GM12878 (cell line): ENCODE results near the gene DOHH. TPM values are rescaled to one million over a fixed set of nuclear protein-coding genes. Genes with fewer than 3 reads are reported as not detected.

Experiments
- CREM ChIP-seq: IDR thresholded peaks from 2 replicates; pipeline ENCODE4 v1.6.1; 2014; ENCODE audit warnings: antibody characterized with exemption, low read depth
- CUX1 ChIP-seq: IDR thresholded peaks from 2 replicates; pipeline ENCODE4 v1.6.1; 2012; ENCODE audit warnings: improper control_type of control experiment, low read depth, low read length; ENCODE audit not compliant: insufficient replicate concordance
- ELK1 ChIP-seq: IDR thresholded peaks from 2 replicates; pipeline ENCODE4 v1.6.1; 2012; ENCODE audit warnings: low read depth, low read length, improper control_type of control experiment
- ESRRA ChIP-seq: IDR thresholded peaks from 2 replicates; pipeline ENCODE4 v1.6.1; 2012; ENCODE audit warnings: mild to moderate bottlenecking, low read length, improper control_type of control experiment
- FOS ChIP-seq: IDR thresholded peaks from 3 replicates; pipeline ENCODE4 v1.6.1; 2011; ENCODE audit warnings: borderline replicate concordance; ENCODE audit not compliant: insufficient read length; ENCODE audit errors: extremely low read depth
- JUND ChIP-seq: IDR thresholded peaks from 2 replicates; pipeline ENCODE4 v1.6.1; 2012; ENCODE audit warnings: low read depth, mild to moderate bottlenecking, low read length, improper control_type of control experiment, moderate library complexity
- KDM1A ChIP-seq: fragments of 200-600 bp; sonication (generic); IDR thresholded peaks from 2 replicates; pipeline ENCODE4 v1.6.1; 2016; ENCODE audit warnings: borderline replicate concordance
- MEF2B ChIP-seq: fragments of 450-650 bp; IDR thresholded peaks from 2 replicates; pipeline ENCODE4 v1.6.1; 2018; ENCODE audit warnings: mild to moderate bottlenecking, moderate library complexity; ENCODE audit not compliant: partially characterized antibody, poor library complexity, severe bottlenecking
- MTA3 ChIP-seq: IDR thresholded peaks from 2 replicates; pipeline ENCODE4 v1.6.1; 2012; ENCODE audit warnings: low read length, inconsistent platforms, borderline replicate concordance
- POLR2AphosphoS2 ChIP-seq: IDR thresholded peaks from 2 replicates; pipeline ENCODE4 v1.6.1; 2011; ENCODE audit warnings: low read depth, mild to moderate bottlenecking, low read length, improper control_type of control experiment, moderate library complexity
- POLR2AphosphoS5 ChIP-seq: IDR thresholded peaks from 2 replicates; pipeline ENCODE4 v1.6.1; 2011; ENCODE audit warnings: mild to moderate bottlenecking, low read length, inconsistent platforms
- RAD51 ChIP-seq: fragments of 450-650 bp; IDR thresholded peaks from 2 replicates; pipeline ENCODE4 v1.6.1; 2016; ENCODE audit warnings: moderate library complexity, mild to moderate bottlenecking, inconsistent platforms
- RCOR1 ChIP-seq: conservative IDR thresholded peaks from 2 replicates; pipeline ENCODE4 v1.6.1; 2012; ENCODE audit warnings: low read depth, low read length, improper control_type of control experiment
- SPI1 ChIP-seq: IDR thresholded peaks from 2 replicates; pipeline ENCODE4 v1.6.1; 2011; ENCODE audit warnings: low read depth, mild to moderate bottlenecking, low read length, moderate library complexity, borderline replicate concordance; ENCODE audit not compliant: insufficient read depth
- SREBF2 ChIP-seq: IDR thresholded peaks from 2 replicates; pipeline ENCODE4 v1.6.1; 2012; ENCODE audit warnings: mild to moderate bottlenecking, low read length
- ZBTB11 ChIP-seq: fragments of 450-650 bp; formaldehyde crosslinking; IDR thresholded peaks from 2 replicates; pipeline ENCODE4 v1.5.0; 2022; ENCODE audit warnings: mild to moderate bottlenecking, missing genetic modification characterization
- ZBTB33 ChIP-seq: fragments of 450-650 bp; IDR thresholded peaks from 2 replicates; pipeline ENCODE4 v1.6.1; 2017; ENCODE audit warnings: mild to moderate bottlenecking
- polyA plus RNA-seq, 11 experiments: library from polyadenylated mRNA; depleted of rRNA in 4 of 11; unstranded in 6 of 11; stranded (reverse) in 5 of 11; fragments of >200 nt; fragmentation: Nextera tagmentation in 4 of 11; fragmentation: Illumina TruSeq in 1 of 11; extraction: Ambion mirVana in 4 of 11; extraction: Trizol in 1 of 11; gene quantifications; 1 replicate in 1 of 11; 2 replicates in 10 of 11; pipeline versions ENCODE4 v1.2.1 to v1.2.3, GENCODE V29; 2011 to 2016; ENCODE audit warnings: inconsistent platforms in 2 of 11, missing spikeins in 2 of 11, low read depth in 1 of 11
- total RNA-seq, 4 experiments: library from RNA; depleted of rRNA in 3 of 4; stranded (reverse); fragments of >200 nt in 3 of 4; fragmentation: Illumina TruSeq in 1 of 4; extraction: Trizol in 1 of 4; gene quantifications; 2 replicates each; pipeline versions ENCODE4 v1.2.1 to v1.2.3, GENCODE V29; 2013 to 2021

Gene DOHH
- total and polyA plus RNA-seq, 10 of the 15 experiments (the other 5 are each of a cell fraction or from before 2014, with no cell fraction given): 0.11 to 28.6 (median 11.7) TPM

- TF ChIP-seq CUX1: no peak
- no peak for TF ChIP-seq FOS
- no peak for TF ChIP-seq RCOR1
- TF ChIP-seq MEF2B: peak; percentile 73
- peak; percentile 68 for TF ChIP-seq JUND
- TF ChIP-seq POLR2AphosphoS5: peak; percentile 68
- TF ChIP-seq RAD51: no peak
- TF ChIP-seq SPI1: peak; percentile 62; the same call in 1 of the 2 replicates
- no peak for TF ChIP-seq SREBF2
- TF ChIP-seq MTA3: no peak
- TF ChIP-seq ESRRA: no peak
- TF ChIP-seq CREM: peak; percentile 94
- no peak for TF ChIP-seq ZBTB11 (CRISPR knock-in tag)
- no peak for TF ChIP-seq ZBTB33
- TF ChIP-seq POLR2AphosphoS2: no peak
- TF ChIP-seq KDM1A: no peak
- TF ChIP-seq ELK1: peak; percentile 81
Measured at GRCh38 chr19:3505598-3506383, 5.3 kb upstream of the DOHH start, which contains the start of gene FZR1 (continued).
